OCI-LY1 (cell line): ENCODE data around the gene PTPRF.

Experiments
- EZH2 ChIP-seq: fragments of 200-600 bp; sonication (generic), shearing (Covaris generic); IDR thresholded peaks from 2 replicates; pipeline ENCODE4 v1.8.0; 2017; ENCODE audit warnings: borderline replicate concordance, mixed run types, mild to moderate bottlenecking, antibody characterized with exemption, low read length, moderate library complexity, mixed read lengths
- TF ChIP-seq, protein P1 (sequence below): fragments of 200-600 bp; sonication (generic), shearing (Covaris generic); IDR thresholded peaks from 2 replicates; pipeline ENCODE4 v1.5.1; 2017; ENCODE audit warnings: mild to moderate bottlenecking, antibody characterized with exemption, low read length, moderate library complexity, mixed read lengths

DNA sequence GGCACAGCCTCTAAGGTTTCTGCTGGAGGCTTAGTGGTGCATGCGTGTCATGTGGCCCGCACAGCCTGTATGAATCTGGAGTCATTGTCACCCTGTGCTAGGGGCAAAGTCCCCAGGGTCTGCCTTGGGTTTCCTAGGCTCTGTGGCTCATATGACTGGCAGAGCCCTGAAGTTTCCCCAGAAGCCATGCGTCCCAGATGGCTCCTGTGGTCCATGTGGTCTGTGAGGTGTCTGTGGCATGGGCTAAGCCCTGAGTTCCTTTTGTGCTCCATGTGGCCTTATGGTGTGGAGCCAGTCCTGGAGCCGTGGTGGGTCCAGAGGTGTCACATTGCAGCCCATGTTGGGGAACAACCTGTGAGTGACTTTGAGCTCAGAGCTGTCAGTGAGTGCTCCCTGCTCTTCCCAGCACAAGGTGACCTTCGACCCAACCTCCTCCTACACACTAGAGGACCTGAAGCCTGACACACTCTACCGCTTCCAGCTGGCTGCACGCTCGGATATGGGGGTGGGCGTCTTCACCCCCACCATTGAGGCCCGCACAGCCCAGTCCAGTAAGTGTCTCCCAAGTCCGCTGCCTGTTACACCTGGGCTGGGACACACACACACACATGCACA lies 61.5 kb downstream of the PTPRF start:
- no peak for TF ChIP-seq EZH2
- TF ChIP-seq, protein P1, sequence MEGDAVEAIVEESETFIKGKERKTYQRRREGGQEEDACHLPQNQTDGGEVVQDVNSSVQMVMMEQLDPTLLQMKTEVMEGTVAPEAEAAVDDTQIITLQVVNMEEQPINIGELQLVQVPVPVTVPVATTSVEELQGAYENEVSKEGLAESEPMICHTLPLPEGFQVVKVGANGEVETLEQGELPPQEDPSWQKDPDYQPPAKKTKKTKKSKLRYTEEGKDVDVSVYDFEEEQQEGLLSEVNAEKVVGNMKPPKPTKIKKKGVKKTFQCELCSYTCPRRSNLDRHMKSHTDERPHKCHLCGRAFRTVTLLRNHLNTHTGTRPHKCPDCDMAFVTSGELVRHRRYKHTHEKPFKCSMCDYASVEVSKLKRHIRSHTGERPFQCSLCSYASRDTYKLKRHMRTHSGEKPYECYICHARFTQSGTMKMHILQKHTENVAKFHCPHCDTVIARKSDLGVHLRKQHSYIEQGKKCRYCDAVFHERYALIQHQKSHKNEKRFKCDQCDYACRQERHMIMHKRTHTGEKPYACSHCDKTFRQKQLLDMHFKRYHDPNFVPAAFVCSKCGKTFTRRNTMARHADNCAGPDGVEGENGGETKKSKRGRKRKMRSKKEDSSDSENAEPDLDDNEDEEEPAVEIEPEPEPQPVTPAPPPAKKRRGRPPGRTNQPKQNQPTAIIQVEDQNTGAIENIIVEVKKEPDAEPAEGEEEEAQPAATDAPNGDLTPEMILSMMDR, result no peak
